Nucleus accumbens (tissue), 56 donors: ENCODE results near the gene TSPAN2.
"Not testable (repeated sequence)": the region's sequence is repeated elsewhere in the genome, so short reads cannot be mapped to it uniquely, and the experiment has no call there.

ENCODE experiments used
- DNase-seq, 56 donors: peaks; one replicate each; lab custom pipeline; 2025; lab: John Stamatoyannopoulos, UW

The TSPAN2 gene

GRCh38 chr1:115051850-115052249 is 37.5 kb downstream of the TSPAN2 start:
- no peak for DNase-seq

- no peak for DNase-seq
Observed at GRCh38 chr1:115046751-115047150, 42.6 kb downstream of the TSPAN2 start.

GRCh38 chr1:115041654-115042053 is 47.6 kb downstream of the TSPAN2 start:
- DNase-seq: no peak

GRCh38 chr1:115040501-115040900 is 48.8 kb downstream of the TSPAN2 start:
- DNase-seq: no peak

GRCh38 chr1:115036814-115037507 is 52.3 kb downstream of the TSPAN2 start:
- no peak for DNase-seq

- no peak for DNase-seq
Observed at GRCh38 chr1:115035652-115036051, 53.7 kb downstream of the TSPAN2 start.

- DNase-seq: no peak
Observed at GRCh38 chr1:115031595-115031994, 57.7 kb downstream of the TSPAN2 start.

GRCh38 chr1:115029526-115029925 is 59.8 kb downstream of the TSPAN2 start, which contains the start of gene TSHB:
Gene TSHB (plus strand): TSS chr1:115029826. CDS start chr1:115033363, 3,537 bp downstream.
- DNase-seq: no peak

GRCh38 chr1:115023593-115023992 is 65.7 kb downstream of the TSPAN2 start:
- DNase-seq: no peak

- DNase-seq: no peak
Observed at GRCh38 chr1:115021145-115021544, 68.2 kb downstream of the TSPAN2 start.

GRCh38 chr1:115019549-115019948 is 69.8 kb downstream of the TSPAN2 start:
- DNase-seq: not testable (repeated sequence)

- DNase-seq: no peak
Observed at GRCh38 chr1:115013792-115014191, 75.5 kb downstream of the TSPAN2 start.

GRCh38 chr1:115012434-115012833 is 76.9 kb downstream of the TSPAN2 start:
- no peak for DNase-seq

GRCh38 chr1:115012006-115012405 is 77.3 kb downstream of the TSPAN2 start:
- DNase-seq: no peak

GRCh38 chr1:115006191-115006590 is 83.1 kb downstream of the TSPAN2 start:
- no peak for DNase-seq
